H9 (cell line): ENCODE data around the gene CERS3. TPM values are rescaled to one million over a fixed set of nuclear protein-coding genes. Genes with fewer than 3 reads are reported as not detected.

Experiments used
- DNase-seq: peaks from one replicate; pipeline ENCODE4 v3.0.0-alpha.2; 2017
- H2AFZ ChIP-seq: one replicate; pipeline ENCODE4 v1.6.1; 2013; ENCODE audit warnings: mild to moderate bottlenecking, low read length, control low read depth, moderate library complexity
- H2AK5ac ChIP-seq: 2 replicates; pipeline ENCODE4 v1.6.1; 2013; ENCODE audit warnings: low read length, control low read depth, mixed read lengths; ENCODE audit not compliant: insufficient read length
- H2BK120ac ChIP-seq: one replicate; pipeline ENCODE4 v1.6.1; 2013; ENCODE audit warnings: low read depth, mild to moderate bottlenecking, low read length, control low read depth, inconsistent platforms; ENCODE audit not compliant: poor library complexity, severe bottlenecking
- H2BK12ac ChIP-seq: 2 replicates; pipeline ENCODE4 v1.6.1; 2013; ENCODE audit warnings: low read length, control low read depth, mixed read lengths, low read depth; ENCODE audit not compliant: insufficient read length
- H2BK15ac ChIP-seq: 2 replicates; pipeline ENCODE4 v1.6.1; 2013; ENCODE audit warnings: low read depth, low read length, control low read depth
- H2BK20ac ChIP-seq: one replicate; pipeline ENCODE4 v1.6.1; 2013; ENCODE audit warnings: low read depth, mild to moderate bottlenecking, low read length, control low read depth, inconsistent platforms; ENCODE audit not compliant: poor library complexity, severe bottlenecking
- H2BK5ac ChIP-seq: 2 replicates; pipeline ENCODE4 v1.6.1; 2013; ENCODE audit warnings: low read length, control low read depth, mixed read lengths; ENCODE audit not compliant: insufficient read length
- H3K14ac ChIP-seq: 2 replicates; pipeline ENCODE4 v1.6.1; 2013; ENCODE audit warnings: low read length, control low read depth; ENCODE audit not compliant: insufficient read depth
- H3K18ac ChIP-seq: 2 replicates; pipeline ENCODE4 v1.6.1; 2013; ENCODE audit warnings: low read depth, mild to moderate bottlenecking, mixed read lengths, low read length, control low read depth; ENCODE audit not compliant: insufficient read length
- H3K23ac ChIP-seq: 2 replicates; pipeline ENCODE4 v1.6.1; 2013; ENCODE audit warnings: low read length, control low read depth, mixed read lengths, low read depth; ENCODE audit not compliant: insufficient read length
- H3K23me2 ChIP-seq: 2 replicates; pipeline ENCODE4 v1.6.1; 2013; ENCODE audit warnings: low read depth, mild to moderate bottlenecking, mixed read lengths, low read length, control low read depth; ENCODE audit not compliant: insufficient read length, poor library complexity, severe bottlenecking
- H3K27ac ChIP-seq: 2 replicates; pipeline ENCODE4 v1.5.1; 2013; ENCODE audit warnings: low read length, control low read depth, mixed read lengths, low read depth; ENCODE audit not compliant: insufficient read length
- H3K27me3 ChIP-seq: 2 replicates; pipeline ENCODE4 v1.6.1; 2013; ENCODE audit warnings: low read length, control low read depth, inconsistent platforms; ENCODE audit not compliant: insufficient read depth
- H3K4ac ChIP-seq: 2 replicates; pipeline ENCODE4 v1.6.1; 2013; ENCODE audit warnings: low read depth, mild to moderate bottlenecking, control low read depth, inconsistent platforms, low read length, moderate library complexity
- H3K4me1 ChIP-seq: 2 replicates; pipeline ENCODE4 v1.6.1; 2013; ENCODE audit warnings: low read length, control low read depth, inconsistent platforms; ENCODE audit not compliant: insufficient read depth
- H3K4me2 ChIP-seq: 2 replicates; pipeline ENCODE4 v1.6.1; 2013; ENCODE audit warnings: low read length, control low read depth, mixed read lengths; ENCODE audit not compliant: insufficient read length, insufficient read depth
- H3K56ac ChIP-seq: 2 replicates; pipeline ENCODE4 v1.6.1; 2013; ENCODE audit warnings: low read depth, mild to moderate bottlenecking, mixed read lengths, low read length, control low read depth; ENCODE audit not compliant: insufficient read length
- H3K79me1 ChIP-seq: 2 replicates; pipeline ENCODE4 v1.6.1; 2013; ENCODE audit warnings: low read depth, mild to moderate bottlenecking, moderate library complexity, low read length, control low read depth, inconsistent platforms; ENCODE audit not compliant: insufficient read depth, poor library complexity, severe bottlenecking
- H3K79me2 ChIP-seq: 2 replicates; pipeline ENCODE4 v1.6.1; 2013; ENCODE audit warnings: low read length, control low read depth, inconsistent platforms; ENCODE audit not compliant: insufficient read depth
- H3K9ac ChIP-seq: 2 replicates; pipeline ENCODE4 v1.6.1; 2013; ENCODE audit warnings: low read length, control low read depth, mixed read lengths; ENCODE audit not compliant: insufficient read length; ENCODE audit errors: extremely low read depth
- H3K9me3 ChIP-seq: one replicate; pipeline ENCODE4 v1.6.1; 2013; ENCODE audit warnings: low read depth, low read length, inconsistent platforms; ENCODE audit not compliant: control insufficient read depth
- H3T11ph ChIP-seq: one replicate; pipeline ENCODE4 v1.6.1; 2013; ENCODE audit warnings: mild to moderate bottlenecking, low read length, control low read depth, inconsistent platforms
- H4K20me1 ChIP-seq: one replicate; pipeline ENCODE4 v1.6.1; 2013; ENCODE audit not compliant: control insufficient read depth, insufficient read length, insufficient read depth
- H4K5ac ChIP-seq: 2 replicates; pipeline ENCODE4 v1.6.1; 2013; ENCODE audit warnings: low read depth, mild to moderate bottlenecking, mixed read lengths, low read length, control low read depth; ENCODE audit not compliant: insufficient read length
- H4K8ac ChIP-seq: replicated peaks from 2 replicates; pipeline ENCODE4 v1.6.1; 2013; ENCODE audit warnings: low read length, control low read depth, mixed read lengths, low read depth; ENCODE audit not compliant: insufficient read length
- H4K91ac ChIP-seq: 2 replicates; pipeline ENCODE4 v1.6.1; 2013; ENCODE audit warnings: low read depth, mild to moderate bottlenecking, moderate library complexity, mixed read lengths, low read length, control low read depth; ENCODE audit not compliant: insufficient read length
- H3K27ac Mint-ChIP-seq, 3 experiments: 2 replicates in 2 of 3; 3 replicates in 1 of 3; pipeline ENCODE4 v1.8.0; 2020 to 2021; ENCODE audit warnings: mixed read lengths in 3 of 3, mild to moderate bottlenecking in 1 of 3, moderate library complexity in 1 of 3
- H3K27me3 Mint-ChIP-seq: 2 replicates; pipeline ENCODE4 v1.8.0; 2021; ENCODE audit warnings: low read depth, mild to moderate bottlenecking, moderate library complexity, mixed read lengths
- H3K36me3 Mint-ChIP-seq, 3 experiments: 2 replicates in 2 of 3; 3 replicates in 1 of 3; pipeline ENCODE4 v1.8.0; 2020 to 2021; ENCODE audit warnings: low read depth in 3 of 3, mixed read lengths in 3 of 3; ENCODE audit not compliant: insufficient read depth in 1 of 3
- H3K4me1 Mint-ChIP-seq, 2 experiments: 2 replicates each; pipeline ENCODE4 v1.8.0; 2020; ENCODE audit warnings: mixed read lengths in 2 of 2
- H3K4me3 Mint-ChIP-seq, 2 experiments: 2 replicates in 1 of 2; 3 replicates in 1 of 2; pipeline ENCODE4 v1.8.0; 2020 to 2021; ENCODE audit warnings: mild to moderate bottlenecking in 2 of 2, mixed read lengths in 2 of 2, moderate library complexity in 1 of 2
- H3K9me3 Mint-ChIP-seq, 2 experiments: 2 replicates in 1 of 2; 3 replicates in 1 of 2; pipeline ENCODE4 v1.8.0; 2020; ENCODE audit warnings: mild to moderate bottlenecking in 2 of 2, mixed read lengths in 2 of 2, moderate library complexity in 1 of 2
- CTCF ChIP-seq: fragments of 200-600 bp; sonication (generic); conservative IDR thresholded peaks from 3 replicates; pipeline ENCODE4 v1.8.0; 2021; ENCODE audit warnings: antibody characterized with exemption, mild to moderate bottlenecking
- WGBS: extraction: QIAGEN DNeasy Blood & Tissue Kit; methylation state at CpG from one replicate; pipeline ENCODE4 v1.1.7; 2013; ENCODE audit warnings: missing lambda C conversion rate, low lambda C conversion rate, mixed read lengths; ENCODE audit not compliant: insufficient read length; ENCODE audit errors: extremely low coverage; 5-methylcytosine and 5-hydroxymethylcytosine counted together
- total RNA-seq: library from RNA; stranded (reverse); gene quantifications from 2 replicates; pipeline ENCODE4 v1.2.1, GENCODE V29; 2021

CERS3 gene
- total RNA-seq, 1 experiment from 2014 or later: 1.4 TPM

GRCh38 chr15:100350434-100351226, 178.1 kb downstream of the CERS3 start:
- H3K56ac ChIP-seq: no peak overlapping the region
- WGBS: no CpG with 5 or more reads among the region's 19 CpGs
- H2AFZ ChIP-seq: no peak overlapping the region
- H3K9me3 ChIP-seq: no peaks in the 10 kb centered on the region
- H4K91ac ChIP-seq: no peak overlapping the region
- H3K4me1 ChIP-seq: no peaks in the 10 kb centered on the region
- no peaks in the 10 kb centered on the region for H3K79me2 ChIP-seq
- no peak overlapping the region for H2BK5ac ChIP-seq
- H3K27me3 Mint-ChIP-seq: peaks cover 38% of the 10 kb centered on the region
- no peak overlapping the region for H4K8ac ChIP-seq
- H3K23ac ChIP-seq: no peak overlapping the region
- H3K9ac ChIP-seq: no peak overlapping the region
- no peaks in the 10 kb centered on the region for H4K20me1 ChIP-seq
- H2AK5ac ChIP-seq: no peak overlapping the region
- no peak overlapping the region for H4K5ac ChIP-seq
- H3K9me3 Mint-ChIP-seq: 0 out of 5 replicates have a peak, but pooled peaks cover 0 to 1% of the 10 kb centered on the region in 2 experiments
- H3K4me2 ChIP-seq: peak overlapping the region; percentile 39
- H3K4ac ChIP-seq: no peak overlapping the region
- H3K79me1 ChIP-seq: no peaks in the 10 kb centered on the region
- no peaks in the 10 kb centered on the region for H3K23me2 ChIP-seq
- H3K4me1 Mint-ChIP-seq: peaks cover 11 to 12% of the 10 kb centered on the region in 2 experiments
- H3K27ac Mint-ChIP-seq: no peak overlapping the region
- no peak overlapping the region for H2BK15ac ChIP-seq
- no peak overlapping the region for H3K14ac ChIP-seq
- no peak overlapping the region for H2BK120ac ChIP-seq
- peak overlapping the region; percentile 86 to 92 for H3K4me3 Mint-ChIP-seq
- no peak for DNase-seq
- H3K27me3 ChIP-seq: no peaks in the 10 kb centered on the region
- no peak overlapping the region for H3K27ac ChIP-seq
- H3K18ac ChIP-seq: no peak overlapping the region
- no peak; the same call in 2 of the 3 replicates for TF ChIP-seq CTCF
- no peak overlapping the region for H2BK20ac ChIP-seq
- no peaks in the 10 kb centered on the region for H3K36me3 Mint-ChIP-seq
- no peak overlapping the region for H3T11ph ChIP-seq
- no peak overlapping the region for H2BK12ac ChIP-seq

Other genes with a start within 250 kb of the CERS3 start
- gene ADAMTS17, start 187.0 kb downstream of the CERS3 start, total RNA-seq: 2.6 and 2.9 TPM in 2 replicates
- 8.8 and 11.2 TPM in 2 replicates for gene LINS1, start 73.2 kb upstream of the CERS3 start, total RNA-seq
- gene ASB7, start 73.6 kb upstream of the CERS3 start, total RNA-seq: 12.8 and 13.9 TPM in 2 replicates